ENCODE measurements around the gene CYP2A13. TPM values are rescaled to one million over a fixed set of nuclear protein-coding genes. Genes with fewer than 3 reads are reported as not detected.
A peak's percentile ranks its signal among the peaks of the same experiment; 100 is the strongest.

CYP2A13 gene
- total and polyA plus RNA-seq, 2 experiments from 2014 or later, result 0.27 to 0.35 TPM

DNA sequence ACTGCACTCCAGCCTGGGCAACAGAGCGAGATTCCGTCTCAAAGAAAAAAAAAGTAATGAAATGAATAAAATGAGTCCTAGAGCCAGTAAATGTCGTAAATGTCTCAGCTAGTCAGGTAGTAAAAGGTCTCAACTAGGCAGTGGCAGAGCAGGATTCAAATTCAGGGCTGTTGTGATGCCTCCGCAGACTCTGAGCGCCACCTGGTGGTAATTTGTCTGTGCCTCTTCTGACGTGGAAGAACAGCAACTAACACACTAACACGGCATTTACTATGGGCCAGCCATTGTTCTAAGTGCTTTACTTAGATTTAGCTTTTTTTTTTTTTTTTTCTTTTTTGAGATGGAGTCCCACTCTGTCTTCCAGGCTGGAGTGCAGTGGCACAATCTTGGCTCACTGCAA, 56.2 kb downstream of the CYP2A13 start:
- H3K4me1 ChIP-seq (ENCODE audit: insufficient read depth), result no peaks in the 10 kb centered on the region
- H3K36me3 ChIP-seq (ENCODE audit: insufficient read depth), result no peaks in the 10 kb centered on the region
- H3K27ac ChIP-seq (ENCODE audit: low read depth), result no peak overlapping the region
- Mint-ChIP-seq H3K27ac (no peak overlapping the region), H3K27me3 (ENCODE audit: insufficient read depth, low read depth, poor library complexity) (peaks cover 9% of the 10 kb centered on the region), H3K9me3 (peaks cover 3% of the 10 kb centered on the region), H3K4me1 (no peaks in the 10 kb centered on the region), H3K36me3 (ENCODE audit: low read depth) (peaks cover 3% of the 10 kb centered on the region; the same call in 1 of the 3 replicates), H3K4me3 (no peak overlapping the region)
- H3K4me3 ChIP-seq, result no peak overlapping the region
- no peaks in the 10 kb centered on the region for H3K9me2 ChIP-seq (ENCODE audit: insufficient read depth)
- H3K79me2 ChIP-seq (replicated peaks; ENCODE audit: insufficient read depth), result no peaks in the 10 kb centered on the region
- no peaks in the 10 kb centered on the region for H4K20me1 ChIP-seq (replicated peaks; ENCODE audit: insufficient read depth)
- no peak overlapping the region for H2AFZ ChIP-seq
- H3K27me3 ChIP-seq (ENCODE audit: insufficient read depth), result no peaks in the 10 kb centered on the region
- H3F3A ChIP-seq (replicated peaks; ENCODE audit: low read depth), result no peaks in the 10 kb centered on the region; the same call in 1 of the 2 replicates
- peak; percentile 70 for TF ChIP-seq CREB1 (CRISPR knock-in tag; IDR thresholded peaks at IDR 0.05; ENCODE audit: low read depth)
- no peak for TF ChIP-seq ZNF331 (CRISPR knock-in tag; IDR thresholded peaks at IDR 0.05; ENCODE audit: low read depth)
- no peak for TF ChIP-seq ZNF114 (CRISPR knock-in tag; IDR thresholded peaks at IDR 0.05)
- TF ChIP-seq, protein P1, sequence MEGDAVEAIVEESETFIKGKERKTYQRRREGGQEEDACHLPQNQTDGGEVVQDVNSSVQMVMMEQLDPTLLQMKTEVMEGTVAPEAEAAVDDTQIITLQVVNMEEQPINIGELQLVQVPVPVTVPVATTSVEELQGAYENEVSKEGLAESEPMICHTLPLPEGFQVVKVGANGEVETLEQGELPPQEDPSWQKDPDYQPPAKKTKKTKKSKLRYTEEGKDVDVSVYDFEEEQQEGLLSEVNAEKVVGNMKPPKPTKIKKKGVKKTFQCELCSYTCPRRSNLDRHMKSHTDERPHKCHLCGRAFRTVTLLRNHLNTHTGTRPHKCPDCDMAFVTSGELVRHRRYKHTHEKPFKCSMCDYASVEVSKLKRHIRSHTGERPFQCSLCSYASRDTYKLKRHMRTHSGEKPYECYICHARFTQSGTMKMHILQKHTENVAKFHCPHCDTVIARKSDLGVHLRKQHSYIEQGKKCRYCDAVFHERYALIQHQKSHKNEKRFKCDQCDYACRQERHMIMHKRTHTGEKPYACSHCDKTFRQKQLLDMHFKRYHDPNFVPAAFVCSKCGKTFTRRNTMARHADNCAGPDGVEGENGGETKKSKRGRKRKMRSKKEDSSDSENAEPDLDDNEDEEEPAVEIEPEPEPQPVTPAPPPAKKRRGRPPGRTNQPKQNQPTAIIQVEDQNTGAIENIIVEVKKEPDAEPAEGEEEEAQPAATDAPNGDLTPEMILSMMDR (conservative IDR thresholded peaks at IDR 0.05; ENCODE audit: low read depth in 2 of 2), result peak; percentile 99
- TF ChIP-seq NANOG (IDR thresholded peaks at IDR 0.05; ENCODE audit: borderline replicate concordance), result no peak
- DNase-seq (ENCODE audit: low spot score) (peak; percentile 96), ATAC-seq (peak; percentile 97)
- no peak overlapping the region for H3K4me2 ChIP-seq

Other genes starting within 250 kb of the CYP2A13 start
- not detected in 2 replicates for gene CYP2A6, start 238.0 kb upstream of the CYP2A13 start, total RNA-seq (2014; rRNA removed; shearing (Covaris generic))
- gene CYP2A6, start 238.0 kb upstream of the CYP2A13 start, polyA plus RNA-seq (2016; fragmentation: Nextera tagmentation; extraction: Ambion mirVana), result 0.39 TPM in 1 of 2 replicates, not detected in the other
- gene CYP2A7, start 206.2 kb upstream of the CYP2A13 start, total RNA-seq (2014; rRNA removed; shearing (Covaris generic)), result 4.8 TPM in 1 of 2 replicates, not detected in the other
- not detected in 2 replicates for gene CYP2A7, start 206.2 kb upstream of the CYP2A13 start, polyA plus RNA-seq (2016; fragmentation: Nextera tagmentation; extraction: Ambion mirVana)
- 1.2 and 8.4 TPM in 2 replicates for gene CYP2B6, start 97.2 kb upstream of the CYP2A13 start, total RNA-seq (2014; rRNA removed; shearing (Covaris generic))
- gene CYP2B6, start 97.2 kb upstream of the CYP2A13 start, polyA plus RNA-seq (2016; fragmentation: Nextera tagmentation; extraction: Ambion mirVana), result 2.9 and 3.9 TPM in 2 replicates
- not detected in 2 replicates for gene CYP2F1, start 26.0 kb downstream of the CYP2A13 start, total RNA-seq (2014; rRNA removed; shearing (Covaris generic))
- 0.99 and 1.1 TPM in 2 replicates for gene CYP2F1, start 26.0 kb downstream of the CYP2A13 start, polyA plus RNA-seq (2016; fragmentation: Nextera tagmentation; extraction: Ambion mirVana)
- gene CYP2S1, start 104.8 kb downstream of the CYP2A13 start, total RNA-seq (2014; rRNA removed; shearing (Covaris generic)), result 272 and 315 TPM in 2 replicates
- gene CYP2S1, start 104.8 kb downstream of the CYP2A13 start, polyA plus RNA-seq (2016; fragmentation: Nextera tagmentation; extraction: Ambion mirVana), result 130 and 137 TPM in 2 replicates
- gene AXL, start 130.8 kb downstream of the CYP2A13 start, total RNA-seq (2014; rRNA removed; shearing (Covaris generic)), result 23.7 and 28.4 TPM in 2 replicates
- 7.5 and 9.0 TPM in 2 replicates for gene AXL, start 130.8 kb downstream of the CYP2A13 start, polyA plus RNA-seq (2016; fragmentation: Nextera tagmentation; extraction: Ambion mirVana)
- 166 and 204 TPM in 2 replicates for gene HNRNPUL1, start 175.9 kb downstream of the CYP2A13 start, total RNA-seq (2014; rRNA removed; shearing (Covaris generic))
- gene HNRNPUL1, start 175.9 kb downstream of the CYP2A13 start, polyA plus RNA-seq (2016; fragmentation: Nextera tagmentation; extraction: Ambion mirVana), result 204 and 207 TPM in 2 replicates
- 8.0 and 9.7 TPM in 2 replicates for gene CCDC97, start 221.7 kb downstream of the CYP2A13 start, total RNA-seq (2014; rRNA removed; shearing (Covaris generic))
- 8.2 and 11.0 TPM in 2 replicates for gene CCDC97, start 221.7 kb downstream of the CYP2A13 start, polyA plus RNA-seq (2016; fragmentation: Nextera tagmentation; extraction: Ambion mirVana)

All from GM23338 (cell line).